Stimulated activated naive CD8-positive, alpha-beta T cell treated with anti-CD3 and anti-CD28 coated beads, Interleukin-15, Interleukin-2, amounts not matched to agents 100 U/mL and 50 U/mL, for 24 hours (primary cell): Measurements from ENCODE around the gene FMOD.
"Not testable (repeated sequence)": the region's sequence is repeated elsewhere in the genome, so short reads cannot be mapped to it uniquely, and the experiment has no call there.

Source experiments
- ATAC-seq: fragments of 150-1000 bp; cut with Tn5 transposase; one replicate; pipeline ENCODE4 v1.10.0; 2021
- DNase-seq: peaks from one replicate; pipeline ENCODE4 v3.0.0; 2021

The FMOD gene

GRCh38 chr1:203306089-203306964, 44.6 kb downstream of the FMOD start:
- DNase-seq (peak; percentile 51), ATAC-seq (peak; percentile 11)

GRCh38 chr1:203305809-203306088, 45.2 kb downstream of the FMOD start:
- no peak for DNase-seq
- ATAC-seq, result peak; percentile 3

- ATAC-seq (peak; percentile 88), DNase-seq (peak; percentile 93)
Measured at GRCh38 chr1:203304919-203305808, 45.8 kb downstream of the FMOD start, which contains the start of gene BTG2. TSS of gene BTG2 (plus strand) at chr1:203305519. CDS start at chr1:203305607, 88 bp downstream.

GRCh38 chr1:203304391-203304918, 46.5 kb downstream of the FMOD start:
- ATAC-seq (no peak), DNase-seq (no peak)

GRCh38 chr1:203302894-203303293, 48.0 kb downstream of the FMOD start:
- DNase-seq (no peak), ATAC-seq (no peak)

- ATAC-seq (no peak), DNase-seq (no peak)
Measured at GRCh38 chr1:203302456-203302855, 48.5 kb downstream of the FMOD start.

- ATAC-seq, result no peak
- DNase-seq, result no peak
Measured at GRCh38 chr1:203301331-203301668, 49.6 kb downstream of the FMOD start.

GRCh38 chr1:203300441-203301330, 50.2 kb downstream of the FMOD start:
- ATAC-seq (no peak), DNase-seq (no peak)

- not testable (repeated sequence) for ATAC-seq, DNase-seq
Measured at GRCh38 chr1:203299719-203300429, 51.0 kb downstream of the FMOD start.

- DNase-seq (no peak), ATAC-seq (no peak)
Measured at GRCh38 chr1:203299169-203299568, 51.8 kb downstream of the FMOD start.

GRCh38 chr1:203296460-203297073, 54.4 kb downstream of the FMOD start:
- ATAC-seq, result no peak

GRCh38 chr1:203295796-203296195, 55.1 kb downstream of the FMOD start:
- ATAC-seq (no peak), DNase-seq (no peak)

More at GRCh38 chr1:203296460-203297073, 54.4 kb downstream of the FMOD start:
- no peak for DNase-seq

- no peak for ATAC-seq
- no peak for DNase-seq
Measured at GRCh38 chr1:203291201-203292096, 59.5 kb downstream of the FMOD start.
